H1 (cell line): ENCODE results near the gene MGLL. TPM values are rescaled to one million over a fixed set of nuclear protein-coding genes. Genes with fewer than 3 reads are reported as not detected.

ENCODE experiments used
- CTCF ChIA-PET: fragments of 300-600 bp; sonication (Branson Sonifier 250); formaldehyde crosslinking; loops from one replicate; lab custom pipeline; 2021; ENCODE audit not compliant: partially characterized antibody; lab: Charles Lee
- POLR2A ChIA-PET: fragments of 300-600 bp; sonication (Branson Sonifier 250); formaldehyde crosslinking; loops from one replicate; lab custom pipeline; 2021; ENCODE audit warnings: inconsistent platforms; ENCODE audit not compliant: partially characterized antibody; lab: Charles Lee
- DNase-seq, 2 experiments: peaks; one replicate each; pipeline versions ENCODE4 v3.0.0 to v3.0.0-alpha.2; 2010 to 2022; ENCODE audit warnings: low spot score in 2 of 2, low read depth in 1 of 2, mixed read lengths in 1 of 2
- FAIRE-seq: peaks from 2 replicates; lab custom pipeline; 2011; peaks lifted over from hg19 to GRCh38; lab: Jason Lieb, UNC
- H2AFZ ChIP-seq: 2 replicates; pipeline ENCODE4 v1.8.1; 2012; ENCODE audit warnings: low read length, inconsistent platforms
- H2AK5ac ChIP-seq: 2 replicates; pipeline ENCODE4 v1.6.1; 2013; ENCODE audit warnings: low read depth, low read length
- H2BK120ac ChIP-seq: replicated peaks from 2 replicates; pipeline ENCODE3; 2013; ENCODE audit warnings: low read depth, low read length, inconsistent platforms
- H2BK12ac ChIP-seq: 2 replicates; pipeline ENCODE4 v1.6.1; 2013; ENCODE audit warnings: low read depth, low read length
- H2BK15ac ChIP-seq: 2 replicates; pipeline ENCODE4 v1.6.1; 2013; ENCODE audit warnings: low read length
- H2BK20ac ChIP-seq: 2 replicates; pipeline ENCODE4 v1.6.1; 2013; ENCODE audit warnings: low read length
- H2BK5ac ChIP-seq: 2 replicates; pipeline ENCODE4 v1.6.1; 2013; ENCODE audit warnings: low read depth, low read length
- H3K14ac ChIP-seq: 2 replicates; pipeline ENCODE4 v1.6.1; 2013; ENCODE audit warnings: inconsistent platforms; ENCODE audit not compliant: insufficient read length
- H3K18ac ChIP-seq: 2 replicates; pipeline ENCODE4 v1.6.1; 2013; ENCODE audit warnings: low read length; ENCODE audit errors: extremely low read depth
- H3K23ac ChIP-seq: 2 replicates; pipeline ENCODE4 v1.6.1; 2013; ENCODE audit warnings: inconsistent platforms; ENCODE audit not compliant: insufficient read length
- H3K23me2 ChIP-seq: 2 replicates; pipeline ENCODE4 v1.6.1; 2013; ENCODE audit warnings: low read depth, low read length
- H3K27ac ChIP-seq: 2 replicates; pipeline ENCODE4 v1.6.1; 2011; ENCODE audit warnings: low read depth, low read length, inconsistent platforms
- H3K27me3 ChIP-seq, 4 experiments: replicated peaks in 1 of 4; 1 replicate in 1 of 4; 2 replicates in 3 of 4; pipeline versions ENCODE4 v1.6.1 to v1.8.1; 2011 to 2013; ENCODE audit warnings: low read length in 3 of 4, mild to moderate bottlenecking in 3 of 4, inconsistent platforms in 2 of 4, mixed read lengths in 2 of 4, moderate library complexity in 1 of 4; ENCODE audit not compliant: control insufficient read depth in 3 of 4, insufficient read depth in 3 of 4; ENCODE audit errors: extremely low read depth in 1 of 4
- H3K36me3 ChIP-seq, 4 experiments: 2 replicates each; pipeline versions ENCODE4 v1.6.1 to v1.8.1; 2011 to 2013; ENCODE audit warnings: mild to moderate bottlenecking in 4 of 4, low read length in 3 of 4, moderate library complexity in 2 of 4, control low read depth in 1 of 4, inconsistent platforms in 1 of 4; ENCODE audit not compliant: insufficient read depth in 4 of 4, control insufficient read depth in 2 of 4
- H3K4ac ChIP-seq: replicated peaks from 2 replicates; pipeline ENCODE3; 2013; ENCODE audit warnings: low read length, low read depth, mixed read lengths, inconsistent platforms; ENCODE audit not compliant: insufficient read length
- H3K4me1 ChIP-seq, 4 experiments: replicated peaks in 1 of 4; 1 replicate in 1 of 4; 2 replicates in 3 of 4; pipeline versions ENCODE4 v1.6.1 to v1.8.1; 2011 to 2013; ENCODE audit warnings: low read length in 3 of 4, inconsistent platforms in 2 of 4, mixed read lengths in 1 of 4; ENCODE audit not compliant: insufficient read depth in 4 of 4, control insufficient read depth in 3 of 4
- H3K4me2 ChIP-seq, 2 experiments: 2 replicates each; pipeline versions ENCODE4 v1.6.1 to v1.8.1; 2011 to 2013; ENCODE audit warnings: low read depth in 2 of 2, low read length in 2 of 2, control low read depth in 1 of 2, inconsistent platforms in 1 of 2, mild to moderate bottlenecking in 1 of 2; ENCODE audit not compliant: insufficient read depth in 1 of 2
- H3K4me3 ChIP-seq, 4 experiments: fragments of 200-600, 300-600 bp in 1 of 4; sonication (generic), shearing (Covaris generic), sonication (Bioruptor Twin) in 1 of 4; 2 replicates each; pipeline versions ENCODE4 v1.5.1 to v1.8.1; 2011 to 2016; ENCODE audit warnings: low read length in 4 of 4, low read depth in 3 of 4, control low read depth in 2 of 4, inconsistent platforms in 2 of 4, mild to moderate bottlenecking in 2 of 4, mixed read lengths in 1 of 4, moderate library complexity in 1 of 4; ENCODE audit not compliant: insufficient read depth in 2 of 4; ENCODE audit errors: extremely low read depth in 1 of 4
- H3K56ac ChIP-seq: replicated peaks from 2 replicates; pipeline ENCODE3; 2013; ENCODE audit warnings: low read depth, mild to moderate bottlenecking, mixed read lengths, low read length, inconsistent platforms; ENCODE audit not compliant: insufficient read length
- H3K79me1 ChIP-seq: 2 replicates; pipeline ENCODE4 v1.6.1; 2013; ENCODE audit warnings: low read depth, low read length, control low read depth
- H3K79me2 ChIP-seq, 2 experiments: 2 replicates each; pipeline versions ENCODE4 v1.6.1 to v1.8.1; 2012 to 2013; ENCODE audit warnings: low read length in 2 of 2, mild to moderate bottlenecking in 2 of 2, inconsistent platforms in 1 of 2; ENCODE audit not compliant: insufficient read depth in 2 of 2, control insufficient read depth in 1 of 2
- H3K9ac ChIP-seq, 4 experiments: replicated peaks in 1 of 4; 1 replicate in 1 of 4; 2 replicates in 3 of 4; pipeline versions ENCODE4 v1.6.1 to v1.8.1; 2011 to 2013; ENCODE audit warnings: low read depth in 3 of 4, low read length in 3 of 4, control low read depth in 2 of 4, mild to moderate bottlenecking in 2 of 4, moderate library complexity in 2 of 4, inconsistent platforms in 1 of 4; ENCODE audit errors: extremely low read depth in 1 of 4
- H3K9me3 ChIP-seq, 2 experiments: 2 replicates each; pipeline versions ENCODE4 v1.6.1 to v1.8.1; 2012 to 2013; ENCODE audit warnings: mild to moderate bottlenecking in 2 of 2, moderate library complexity in 2 of 2, control low read depth in 1 of 2, inconsistent platforms in 1 of 2, low read depth in 1 of 2, low read length in 1 of 2, mixed read lengths in 1 of 2; ENCODE audit not compliant: insufficient read depth in 2 of 2
- H4K20me1 ChIP-seq, 2 experiments: replicated peaks in 1 of 2; 2 replicates each; pipeline versions ENCODE3 to v1.8.1; 2011 to 2013; ENCODE audit warnings: inconsistent platforms in 2 of 2, low read length in 2 of 2, mild to moderate bottlenecking in 1 of 2; ENCODE audit not compliant: insufficient read depth in 2 of 2, control insufficient read depth in 1 of 2
- H4K5ac ChIP-seq: 2 replicates; pipeline ENCODE4 v1.6.1; 2013; ENCODE audit warnings: low read length, low read depth, mixed read lengths, inconsistent platforms; ENCODE audit not compliant: insufficient read length
- H4K8ac ChIP-seq: 2 replicates; pipeline ENCODE4 v1.8.0; 2013; ENCODE audit warnings: mild to moderate bottlenecking, moderate library complexity, low read length, inconsistent platforms; ENCODE audit not compliant: insufficient read depth; ENCODE audit errors: extremely low read depth
- H4K91ac ChIP-seq: replicated peaks from 2 replicates; pipeline ENCODE3; 2013; ENCODE audit warnings: low read length, mixed read lengths, inconsistent platforms; ENCODE audit not compliant: insufficient read length
- EGR1 ChIP-seq: IDR thresholded peaks from 2 replicates; pipeline ENCODE4 v1.6.1; 2011; ENCODE audit warnings: low read depth, low read length, borderline replicate concordance
- GABPA ChIP-seq: IDR thresholded peaks from 2 replicates; pipeline ENCODE4 v1.6.1; 2011; ENCODE audit warnings: mild to moderate bottlenecking, low read length, moderate library complexity, borderline replicate concordance; ENCODE audit not compliant: insufficient read depth
- RAD21 ChIP-seq, 2 experiments: IDR thresholded peaks in 1 of 2; conservative IDR thresholded peaks in 1 of 2; 2 replicates each; pipeline ENCODE4 v1.6.1; 2011; ENCODE audit warnings: low read depth in 2 of 2, low read length in 2 of 2, improper control_type of control experiment in 1 of 2, inconsistent platforms in 1 of 2, mild to moderate bottlenecking in 1 of 2, moderate library complexity in 1 of 2
- whole genome bisulfite sequencing, 2 experiments: shearing (Covaris generic) in 1 of 2; methylation state at CpG; one replicate each; pipeline versions ENCODE4 v1.1.6 to v1.1.7; 2013 to 2015; ENCODE audit warnings: low lambda C conversion rate in 2 of 2, mixed read lengths in 2 of 2, inconsistent platforms in 1 of 2, low coverage in 1 of 2, missing lambda C conversion rate in 1 of 2; ENCODE audit not compliant: insufficient replicate concordance in 2 of 2, insufficient coverage in 1 of 2, insufficient read length in 1 of 2; ENCODE audit errors: extremely low coverage in 1 of 2, missing lambda C conversion rate in 1 of 2; 5-methylcytosine and 5-hydroxymethylcytosine counted together
- polyA plus RNA-seq, 7 experiments: library from polyadenylated mRNA; depleted of rRNA in 3 of 7; stranded (reverse) in 5 of 7; unstranded in 2 of 7; fragments of >200 nt in 5 of 7; fragments of 200-250 nt in 2 of 7; gene quantifications; 1 replicate in 5 of 7; 2 replicates in 1 of 7; 4 replicates in 1 of 7; pipeline versions ENCODE4 v1.2.1 to v1.2.3, GENCODE V29; 2011 to 2013; ENCODE audit warnings: missing spikeins in 2 of 7, mixed read lengths in 2 of 7
- total RNA-seq: library from RNA; stranded (reverse); fragmentation: NEBNext Ultra II Directional; extraction: Animal tissue kit (Norgen Biotek cat#: 25700); gene quantifications from 2 replicates; pipeline ENCODE4 v1.2.1, GENCODE V29; 2021
- TF ChIP-seq, protein P1 (sequence below), 3 experiments: IDR thresholded peaks; 1 replicate in 2 of 3; 2 replicates in 1 of 3; pipeline versions ENCODE4 v1.5.1 to v1.6.1; 2011; ENCODE audit warnings: low read length in 3 of 3, mild to moderate bottlenecking in 3 of 3, inconsistent platforms in 2 of 3, low read depth in 1 of 3, moderate library complexity in 1 of 3; ENCODE audit not compliant: insufficient read depth in 1 of 3; ENCODE audit errors: control extremely low read depth in 1 of 3

Gene MGLL
- total and polyA plus RNA-seq, 2 of the 8 experiments (the other 6 are each of a cell fraction or from before 2014, with no cell fraction given): 0.05 to 0.34 TPM

DNA sequence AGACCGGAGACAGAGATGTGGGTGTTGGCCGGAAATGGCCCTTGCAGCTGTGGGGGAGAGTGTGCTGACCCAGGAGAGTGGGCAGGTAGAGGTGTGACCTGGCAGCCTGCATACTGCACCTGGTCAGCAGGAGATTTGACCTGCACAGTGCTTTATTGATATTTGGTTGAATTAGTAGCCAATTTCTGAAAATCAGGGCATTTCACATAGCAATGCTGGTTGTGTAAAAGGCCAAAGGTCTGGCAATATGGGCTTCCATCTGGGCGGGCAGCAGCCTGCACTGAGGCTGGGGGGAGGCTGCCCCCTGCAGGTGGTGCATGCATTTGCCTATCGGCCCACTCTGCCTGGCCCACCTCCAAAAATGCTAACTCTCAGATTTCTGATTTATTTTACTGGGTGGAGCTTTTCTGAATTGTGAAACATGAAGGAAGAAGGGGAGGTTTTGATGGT is 9.4 kb upstream of the MGLL start:
- no peak overlapping the region for H2BK15ac ChIP-seq
- no peaks in the 10 kb centered on the region; a peak in 1 of 7 replicates for H3K27me3 ChIP-seq
- H4K91ac ChIP-seq: no peak overlapping the region
- H4K20me1 ChIP-seq: no peaks in the 10 kb centered on the region
- no peak overlapping the region for H2BK120ac ChIP-seq
- no peak overlapping the region for H2BK5ac ChIP-seq
- no peak overlapping the region for H3K56ac ChIP-seq
- no peak overlapping the region for H4K5ac ChIP-seq
- TF ChIP-seq EGR1: no peak
- peak; percentile 94 to 98 for TF ChIP-seq RAD21 (IDR thresholded peaks at IDR 0.05 in 1 of 2, conservative IDR thresholded peaks at IDR 0.05 in 1 of 2; ENCODE audit: low read depth in 2 of 2, low read length in 2 of 2)
- TF ChIP-seq, protein P1, sequence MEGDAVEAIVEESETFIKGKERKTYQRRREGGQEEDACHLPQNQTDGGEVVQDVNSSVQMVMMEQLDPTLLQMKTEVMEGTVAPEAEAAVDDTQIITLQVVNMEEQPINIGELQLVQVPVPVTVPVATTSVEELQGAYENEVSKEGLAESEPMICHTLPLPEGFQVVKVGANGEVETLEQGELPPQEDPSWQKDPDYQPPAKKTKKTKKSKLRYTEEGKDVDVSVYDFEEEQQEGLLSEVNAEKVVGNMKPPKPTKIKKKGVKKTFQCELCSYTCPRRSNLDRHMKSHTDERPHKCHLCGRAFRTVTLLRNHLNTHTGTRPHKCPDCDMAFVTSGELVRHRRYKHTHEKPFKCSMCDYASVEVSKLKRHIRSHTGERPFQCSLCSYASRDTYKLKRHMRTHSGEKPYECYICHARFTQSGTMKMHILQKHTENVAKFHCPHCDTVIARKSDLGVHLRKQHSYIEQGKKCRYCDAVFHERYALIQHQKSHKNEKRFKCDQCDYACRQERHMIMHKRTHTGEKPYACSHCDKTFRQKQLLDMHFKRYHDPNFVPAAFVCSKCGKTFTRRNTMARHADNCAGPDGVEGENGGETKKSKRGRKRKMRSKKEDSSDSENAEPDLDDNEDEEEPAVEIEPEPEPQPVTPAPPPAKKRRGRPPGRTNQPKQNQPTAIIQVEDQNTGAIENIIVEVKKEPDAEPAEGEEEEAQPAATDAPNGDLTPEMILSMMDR (IDR thresholded peaks at IDR 0.05; ENCODE audit: control extremely low read depth in 1 of 3, insufficient read depth in 1 of 3, low read depth in 1 of 3, low read length in 3 of 3): peak; percentile 90 to 96 (median 94)
- TF ChIP-seq GABPA: 0 out of 2 replicates have a peak, but pooled peaks have one; percentile 35
- TF ChIP-seq, all 59 proteins: peak for 3
- no peak overlapping the region for H3K27ac ChIP-seq
- DNase-seq (peak in 1 of 2 experiments; percentile 82), FAIRE-seq (peak; percentile 45)
- H3K36me3 ChIP-seq: peaks cover 0 to 2% (median 0%) of the 10 kb centered on the region in 4 experiments; a peak in 1 of 8 replicates
- H4K8ac ChIP-seq: no peak overlapping the region; the same call in 1 of the 2 replicates
- no peak overlapping the region for H2BK20ac ChIP-seq
- no peaks in the 10 kb centered on the region for H3K4me1 ChIP-seq
- ChIA-PET CTCF (interaction anchor here (0.6 to 5.1 kb wide), 48 partner anchors 10 to 196 kb away, joined by 3 to 105 read pairs (median 4); partner anchors contain the start of genes ABTB1 and MGLL), POLR2A (interaction anchor here (1.7 kb wide), 1 partner anchor 258 kb away, joined by 3 read pairs; no protein-coding TSS in a partner anchor)
- H3K23ac ChIP-seq: no peak overlapping the region
- H3K23me2 ChIP-seq: no peaks in the 10 kb centered on the region
- no peak overlapping the region for H3K4me3 ChIP-seq
- H3K9ac ChIP-seq: no peak overlapping the region
- no peak overlapping the region for H3K4ac ChIP-seq
- H3K4me2 ChIP-seq: no peak overlapping the region
- 0 out of 2 replicates have a peak overlapping the region, but pooled peaks have one; percentile 27 for H2BK12ac ChIP-seq
- H2AK5ac ChIP-seq: no peak overlapping the region
- 62% methylated on average over 4 of the region's 4 CpGs; no CpG with 5 or more reads in 1 of the 2 experiments for WGBS, 2 experiments
- H2AFZ ChIP-seq: no peak overlapping the region; the same call in none of the 2 replicates
- no peak overlapping the region for H3K18ac ChIP-seq
- H3K79me1 ChIP-seq: no peaks in the 10 kb centered on the region
- H3K9me3 ChIP-seq: 0 out of 4 replicates have a peak, but pooled peaks cover 0 to 4% of the 10 kb centered on the region in 2 experiments
- no peaks in the 10 kb centered on the region for H3K79me2 ChIP-seq
- H3K14ac ChIP-seq: no peak overlapping the region
